ENCODE data around the gene PRMT1. TPM values are rescaled to one million over a fixed set of nuclear protein-coding genes. Genes with fewer than 3 reads are reported as not detected.

Gene PRMT1
- total RNA-seq, 1 experiment from 2014 or later, result 505 TPM

- H3K18ac ChIP-seq (ENCODE audit: insufficient read length, low read depth, low read length), result no peak overlapping the region
- DNase-seq, result peak; percentile 68
- WGBS (ENCODE audit: extremely low coverage, insufficient read length, low lambda C conversion rate), result no CpG with 5 or more reads among the region's 35 CpGs
- H3K4me1 ChIP-seq (ENCODE audit: insufficient read depth, low read length), result peaks cover 10% of the 10 kb centered on the region; the same call in 1 of the 2 replicates
- Mint-ChIP-seq H3K4me3 (peak overlapping the region in 1 of 2 experiments; percentile 46; a peak in 1 of 5 replicates), H3K4me1 (peaks cover 31 to 58% of the 10 kb centered on the region in 2 experiments), H3K27me3 (ENCODE audit: low read depth) (no peaks in the 10 kb centered on the region; the same call in 1 of the 2 replicates), H3K9me3 (no peaks in the 10 kb centered on the region; a peak in 2 of 5 replicates), H3K27ac (peak overlapping the region; percentile 11 to 88 (median 49); a peak in 2 of 7 replicates), H3K36me3 (ENCODE audit: insufficient read depth in 1 of 3, low read depth in 3 of 3) (peaks cover 46 to 76% (median 63%) of the 10 kb centered on the region in 3 experiments)
- no peaks in the 10 kb centered on the region for H3K27me3 ChIP-seq (ENCODE audit: insufficient read depth, low read length)
- H2BK20ac ChIP-seq (ENCODE audit: low read depth, low read length, poor library complexity, severe bottlenecking), result no peak overlapping the region
- H3K56ac ChIP-seq (ENCODE audit: insufficient read length, low read depth, low read length), result no peak overlapping the region
- H3T11ph ChIP-seq (ENCODE audit: low read length), result no peak overlapping the region
- no peaks in the 10 kb centered on the region for H3K9me3 ChIP-seq (ENCODE audit: control insufficient read depth, low read depth, low read length)
- peaks cover 5% of the 10 kb centered on the region; the same call in 1 of the 2 replicates for H3K79me2 ChIP-seq (ENCODE audit: insufficient read depth, low read length)
- H4K20me1 ChIP-seq (ENCODE audit: control insufficient read depth, insufficient read depth, insufficient read length), result no peaks in the 10 kb centered on the region
- no peak overlapping the region for H2BK120ac ChIP-seq (ENCODE audit: low read depth, low read length, poor library complexity, severe bottlenecking)
- no peak overlapping the region for H3K14ac ChIP-seq (ENCODE audit: insufficient read depth, low read length)
- no peak overlapping the region for H2BK12ac ChIP-seq (ENCODE audit: insufficient read length, low read depth, low read length)
- no peak overlapping the region for H4K91ac ChIP-seq (ENCODE audit: insufficient read length, low read depth, low read length)
- no peak overlapping the region for H2AFZ ChIP-seq (ENCODE audit: low read length)
- H3K27ac ChIP-seq (ENCODE audit: insufficient read length, low read depth, low read length), result no peak overlapping the region
- H2BK5ac ChIP-seq (ENCODE audit: insufficient read length, low read length), result no peak overlapping the region
- H3K23ac ChIP-seq (ENCODE audit: insufficient read length, low read depth, low read length), result no peak overlapping the region
- no peak overlapping the region for H3K4me2 ChIP-seq (ENCODE audit: insufficient read depth, insufficient read length, low read length)
- no peak overlapping the region for H3K9ac ChIP-seq (ENCODE audit: extremely low read depth, insufficient read length, low read length)
- peaks cover 2% of the 10 kb centered on the region for H3K79me1 ChIP-seq (ENCODE audit: insufficient read depth, low read depth, low read length, poor library complexity, severe bottlenecking)
- H3K23me2 ChIP-seq (ENCODE audit: insufficient read length, low read depth, low read length, poor library complexity, severe bottlenecking), result no peaks in the 10 kb centered on the region
- H4K5ac ChIP-seq (ENCODE audit: insufficient read length, low read depth, low read length), result no peak overlapping the region
- no peak overlapping the region for H3K4ac ChIP-seq (ENCODE audit: low read depth, low read length)
- H2BK15ac ChIP-seq (ENCODE audit: low read depth, low read length), result no peak overlapping the region
- no peak overlapping the region for H2AK5ac ChIP-seq (ENCODE audit: insufficient read length, low read length)
- H4K8ac ChIP-seq (replicated peaks; ENCODE audit: insufficient read length, low read depth, low read length), result no peak overlapping the region
- peak; percentile 66 for TF ChIP-seq CTCF (conservative IDR thresholded peaks at IDR 0.05)
Measured at GRCh38 chr19:49684251-49684982, 7.3 kb downstream of the PRMT1 start.

Measured in H9 (cell line).